Activated naive CD4-positive, alpha-beta T cell treated with Interleukin-2 at 50 U/mL for 16 hours (primary cell): ENCODE data around the gene BTNL2.

Source experiments
- DNase-seq: peaks from one replicate; pipeline ENCODE4 v3.0.0-alpha.2; 2020

Gene BTNL2

GRCh38 chr6:32413427-32414047 lies 6.6 kb upstream of the BTNL2 start:
- peak; percentile 87 for DNase-seq

DNA sequence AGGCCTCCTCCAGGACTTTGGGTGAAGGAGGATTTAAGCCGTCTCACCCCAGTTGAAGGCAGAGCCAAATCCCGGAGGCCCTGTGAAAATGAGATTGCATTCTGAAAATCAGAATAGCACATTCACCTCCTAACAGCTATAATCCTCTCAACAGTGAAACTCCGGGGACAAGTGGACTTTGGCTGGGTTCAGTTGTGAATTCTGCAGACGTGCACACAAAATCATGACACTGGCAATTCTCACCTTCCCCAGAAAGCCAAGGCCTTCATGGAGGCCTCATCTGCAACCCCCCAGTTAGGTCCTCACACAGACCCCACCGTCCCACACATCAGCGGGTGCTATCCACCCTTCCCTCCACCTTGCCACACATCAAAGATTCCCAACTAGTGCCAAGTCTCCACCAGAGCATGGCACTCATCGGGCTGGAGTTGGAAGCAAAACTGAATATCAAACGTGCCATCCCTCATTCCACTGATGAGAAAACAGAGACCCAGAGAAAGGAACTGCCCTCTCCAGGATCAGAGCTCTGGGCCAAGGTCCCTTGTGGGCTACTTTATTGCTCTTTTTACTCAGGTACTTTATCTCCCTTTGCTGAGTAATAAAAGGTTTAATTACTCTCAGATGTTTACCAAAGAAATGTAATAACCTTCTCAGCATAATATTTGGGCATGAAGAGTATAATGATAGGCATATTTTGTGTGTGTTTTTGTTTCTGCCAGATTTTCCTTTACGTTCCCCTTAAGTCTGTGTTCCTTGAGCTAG lies 4.8 kb upstream of the BTNL2 start:
- DNase-seq = no peak

DNA sequence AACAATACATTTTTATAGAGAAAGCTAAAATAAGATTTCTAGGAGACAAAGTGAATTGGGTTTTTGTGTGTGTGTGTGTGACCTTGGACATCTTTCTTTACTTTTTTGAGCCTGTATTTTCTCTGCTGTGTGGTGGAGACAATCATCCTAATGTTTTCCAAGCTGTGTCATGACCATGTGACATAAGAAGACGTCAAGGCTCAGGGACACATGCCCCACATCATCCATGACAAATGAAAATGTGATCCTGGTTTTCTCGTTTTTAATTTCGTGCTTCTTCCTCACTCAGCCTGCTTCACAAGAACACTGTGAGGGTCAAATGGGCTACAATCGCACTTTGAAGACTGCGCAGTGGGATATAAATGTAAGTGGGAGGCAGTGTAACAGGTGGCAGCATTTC lies 3.9 kb upstream of the BTNL2 start:
- no peak for DNase-seq

DNA sequence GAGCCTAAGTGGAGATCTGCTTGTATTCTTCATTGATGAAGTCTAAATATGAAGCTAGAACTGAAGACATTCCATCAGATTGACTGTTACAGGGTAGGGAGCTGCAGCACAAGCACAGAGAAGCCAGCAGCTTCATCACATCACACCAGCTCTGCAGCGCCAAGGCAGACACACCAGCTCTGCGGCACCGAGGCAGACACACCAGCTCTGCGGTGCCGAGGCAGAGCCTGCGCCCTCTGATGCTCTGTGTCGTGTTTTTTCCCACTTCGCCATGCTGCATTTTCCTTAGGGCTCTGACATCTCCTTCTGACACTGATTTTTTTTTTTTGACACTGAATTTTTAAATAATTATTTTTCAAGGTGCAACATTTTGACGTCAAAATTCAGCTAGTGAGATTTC lies 784 bp downstream of the BTNL2 start:
- no peak for DNase-seq

DNA sequence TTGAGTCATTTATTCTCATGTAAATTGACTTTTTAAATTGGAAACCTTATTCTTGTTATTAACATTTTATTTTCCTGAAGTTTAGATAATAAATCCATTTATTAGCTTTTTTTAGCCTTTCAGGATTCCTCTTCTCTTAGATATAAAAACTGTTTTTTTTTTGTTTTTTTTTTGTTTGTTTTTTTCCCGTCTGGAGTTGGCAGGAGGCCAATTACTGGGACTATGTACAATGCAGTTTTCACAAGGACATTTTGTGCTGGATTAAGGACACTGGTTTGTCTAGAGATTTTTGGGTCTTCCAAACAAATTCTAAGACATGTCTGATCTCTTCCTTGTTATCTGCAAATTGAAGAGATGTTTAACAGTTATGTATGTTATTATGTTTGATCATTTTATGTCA lies 1.3 kb downstream of the BTNL2 start:
- no peak for DNase-seq

- DNase-seq = no peak
Observed at GRCh38 chr6:32402812-32403211, 4.2 kb downstream of the BTNL2 start.

- DNase-seq = no peak
Observed at GRCh38 chr6:32401284-32401963, 5.6 kb downstream of the BTNL2 start.

DNA sequence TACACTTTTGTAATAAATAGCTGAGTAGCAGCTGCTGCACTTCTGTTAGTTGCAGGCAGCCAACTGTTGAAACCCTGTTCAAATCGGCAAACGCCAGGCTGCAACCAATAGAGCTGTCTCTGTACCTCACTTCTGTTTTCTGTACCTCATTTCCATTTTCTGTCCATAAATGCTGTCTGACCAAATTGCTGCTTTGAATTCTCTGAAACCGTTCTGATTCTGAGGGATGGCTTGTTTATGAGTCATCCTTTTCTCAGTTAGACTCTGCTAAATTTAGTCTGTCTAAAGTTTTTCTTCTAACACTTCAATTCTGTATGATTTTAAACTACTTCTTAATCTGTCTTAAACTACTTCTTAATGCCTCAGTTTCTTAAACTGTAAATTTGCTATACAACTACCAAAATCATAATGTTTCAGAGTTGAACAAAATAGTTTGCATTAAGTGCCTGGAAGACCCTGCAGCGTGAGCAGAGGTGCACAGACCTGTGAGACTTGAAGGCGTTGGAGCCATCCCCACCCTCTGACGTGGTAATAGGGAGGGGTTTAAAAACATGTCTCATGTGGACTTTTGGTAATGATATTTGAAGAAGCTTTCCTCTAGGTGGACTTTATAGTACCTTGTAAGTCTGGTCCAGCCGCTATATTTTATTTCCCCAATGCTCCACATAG lies 9.6 kb downstream of the BTNL2 start:
- no peak for DNase-seq

DNA sequence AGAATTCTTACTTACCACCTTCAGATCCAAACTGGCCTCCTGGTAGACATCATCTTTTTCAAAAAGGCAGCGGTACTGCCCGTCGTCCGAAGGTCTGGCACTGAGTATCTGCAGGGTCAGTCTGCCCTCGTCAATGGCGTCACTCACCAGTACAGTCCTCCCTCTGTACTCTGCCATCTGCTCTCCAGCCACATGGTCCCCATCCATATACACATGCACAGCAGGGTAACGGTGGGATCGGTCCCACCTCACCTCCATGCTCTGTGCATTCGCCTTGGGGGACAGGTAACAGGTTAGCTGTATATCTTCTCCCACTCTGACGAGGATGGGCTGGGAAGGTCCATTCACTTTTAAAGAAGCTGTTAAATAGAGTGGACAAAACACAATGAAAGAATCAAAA lies 11.0 kb downstream of the BTNL2 start:
- no peak for DNase-seq

GRCh38 chr6:32393665-32394420 lies 13.1 kb downstream of the BTNL2 start:
- DNase-seq = no peak

GRCh38 chr6:32391505-32391904 lies 15.5 kb downstream of the BTNL2 start:
- DNase-seq = no peak

DNA sequence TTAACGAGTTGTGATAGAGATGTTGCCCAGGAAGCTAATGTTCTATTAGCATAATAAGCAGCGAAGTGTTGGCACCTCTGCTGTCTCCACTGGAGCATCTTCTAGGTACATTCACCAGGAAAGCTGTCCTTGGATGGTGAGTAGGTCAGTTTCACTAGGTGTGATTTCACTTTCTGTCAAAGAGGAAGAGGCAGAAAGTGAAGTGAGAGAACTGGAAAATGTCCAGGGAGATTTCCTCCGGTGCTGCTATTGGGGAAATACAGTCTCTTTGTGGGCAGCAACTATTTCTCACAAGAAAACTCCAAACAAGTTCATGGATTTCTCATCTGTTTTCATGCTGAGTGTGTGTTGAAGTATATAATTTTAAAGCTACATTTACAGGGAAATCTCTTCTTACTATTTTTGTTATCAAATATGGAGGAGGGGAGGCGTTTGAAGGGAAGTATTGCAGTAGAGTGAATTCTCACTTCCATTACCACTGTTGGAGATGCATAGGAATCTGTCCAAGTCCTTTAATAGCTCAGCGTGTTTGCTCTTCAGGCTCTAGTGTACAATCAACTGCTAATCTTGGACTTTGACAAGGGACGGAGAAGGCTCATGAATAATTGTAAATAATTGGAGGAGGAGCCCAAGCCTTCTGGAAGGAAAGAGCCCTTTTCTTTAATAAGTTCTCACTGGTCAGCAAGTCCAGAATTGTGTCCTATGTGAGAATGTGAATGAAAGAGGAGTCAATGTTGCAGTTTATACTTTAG lies 19.2 kb downstream of the BTNL2 start:
- no peak for DNase-seq

DNA sequence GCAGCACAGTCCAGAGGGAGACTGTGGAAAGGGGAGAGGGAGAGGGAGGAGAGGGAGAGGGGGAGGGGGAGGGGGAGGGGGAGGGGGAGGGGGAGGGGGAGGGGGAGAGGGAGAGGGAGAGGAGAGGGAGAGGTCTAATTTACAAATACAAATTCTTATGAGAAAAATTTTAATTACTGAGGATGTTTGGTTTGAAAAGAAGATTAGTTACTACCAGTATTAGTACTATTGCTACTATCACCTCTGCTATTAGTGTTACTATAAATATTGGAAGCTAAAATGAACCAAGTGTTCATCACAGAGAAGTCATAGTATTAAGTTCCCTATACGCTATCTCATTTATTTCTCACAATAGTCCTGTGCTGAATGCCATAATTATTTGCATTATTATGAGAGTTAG lies 20.9 kb downstream of the BTNL2 start:
- no peak for DNase-seq

DNA sequence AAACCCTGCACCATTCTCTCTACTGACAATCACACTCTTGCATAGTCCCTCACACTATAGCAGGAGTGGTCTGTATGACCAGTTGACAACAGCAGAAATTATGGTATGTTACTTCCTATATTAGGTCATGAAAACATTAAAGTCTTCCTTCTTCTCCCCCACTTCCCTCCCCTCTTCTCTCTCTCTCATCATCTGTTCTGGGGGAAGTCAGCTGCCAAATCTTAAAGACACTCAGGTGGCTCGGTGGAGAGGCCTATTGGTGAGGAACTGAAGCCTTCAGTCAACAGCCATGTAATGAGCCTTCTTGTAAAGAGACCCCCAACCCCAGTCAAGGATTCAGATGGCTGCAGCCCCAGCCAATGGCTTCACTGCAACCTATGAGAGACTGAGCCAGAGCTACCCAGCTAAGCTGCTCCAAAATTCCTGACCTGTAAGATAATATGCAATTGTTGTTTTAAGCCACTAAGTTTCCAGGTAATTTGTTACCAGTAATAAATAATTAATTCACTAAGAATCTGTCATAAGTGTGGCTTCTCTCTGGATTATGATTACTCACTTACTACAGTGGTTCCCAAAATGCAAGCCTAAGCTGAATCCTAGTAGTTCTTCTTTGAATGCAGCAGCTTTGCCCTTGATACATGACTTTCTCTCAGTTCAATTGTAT lies 24.1 kb downstream of the BTNL2 start:
- no peak for DNase-seq

- DNase-seq = no peak
Observed at GRCh38 chr6:32379545-32379944, 27.4 kb downstream of the BTNL2 start.

GRCh38 chr6:32375739-32376529 lies 31.0 kb downstream of the BTNL2 start:
- DNase-seq = no peak

GRCh38 chr6:32371803-32372202 lies 35.2 kb downstream of the BTNL2 start, which contains the start of gene TSBP1:
TSS of gene TSBP1 (minus strand) at chr6:32371903. CDS start at chr6:32371706, 197 bp downstream.
- no peak for DNase-seq

DNA sequence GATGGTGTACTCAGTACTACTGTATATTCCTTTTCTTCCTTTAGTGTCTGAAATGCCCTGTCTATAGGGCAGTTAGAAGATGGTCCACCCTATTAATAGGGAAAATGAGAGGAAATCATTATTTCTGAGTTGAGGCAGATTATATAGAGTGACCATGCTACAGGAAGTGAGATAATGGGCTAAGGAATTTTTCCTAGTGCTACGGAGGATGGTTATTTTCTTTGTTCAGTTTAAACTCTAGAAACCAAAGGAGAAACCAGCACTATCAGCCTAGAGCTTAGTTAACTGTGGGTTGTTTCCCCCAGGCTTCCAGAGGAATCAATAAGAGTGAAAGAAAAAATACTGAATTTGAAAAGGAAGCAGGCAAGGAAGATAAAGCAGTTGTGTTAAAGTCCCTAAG lies 35.8 kb downstream of the BTNL2 start:
- no peak for DNase-seq

GRCh38 chr6:32370505-32370904 lies 36.5 kb downstream of the BTNL2 start:
- DNase-seq = no peak

- no peak for DNase-seq
Observed at GRCh38 chr6:32369660-32370059, 37.3 kb downstream of the BTNL2 start.

- no peak for DNase-seq
Observed at GRCh38 chr6:32367644-32368043, 39.3 kb downstream of the BTNL2 start.
